WTC11 (cell line): ENCODE data around the gene GPC5.

Experiments
- CTCF ChIP-seq: fragments of 200-600 bp; IDR thresholded peaks from 2 replicates; pipeline ENCODE4 v1.8.0; 2022; ENCODE audit warnings: antibody characterized with exemption
- FOXP1 ChIP-seq: sonication (generic); formaldehyde crosslinking; IDR thresholded peaks from 2 replicates; pipeline ENCODE4 v1.8.0; 2022; ENCODE audit warnings: missing genetic modification reagents, mild to moderate bottlenecking, moderate library complexity, borderline replicate concordance
- HMGA2 ChIP-seq: fragments of 250-450 bp; sonication (Bioruptor Pico); IDR thresholded peaks from 2 replicates; pipeline ENCODE4 v1.4.0; 2021; ENCODE audit warnings: mild to moderate bottlenecking, moderate library complexity
- IRF1 ChIP-seq: sonication (generic); formaldehyde crosslinking; IDR thresholded peaks from 2 replicates; pipeline ENCODE4 v1.8.0; 2023; ENCODE audit warnings: missing genetic modification reagents
- KAT7 ChIP-seq: sonication (generic); formaldehyde crosslinking; IDR thresholded peaks from 2 replicates; pipeline ENCODE4 v1.8.1; 2023; ENCODE audit warnings: missing genetic modification reagents, mild to moderate bottlenecking, borderline replicate concordance
- STAT6 ChIP-seq: sonication (generic); formaldehyde crosslinking; conservative IDR thresholded peaks from 2 replicates; pipeline ENCODE4 v1.8.1; 2023; ENCODE audit warnings: mild to moderate bottlenecking, low read depth, missing genetic modification reagents, moderate library complexity
- ZBTB21 ChIP-seq: sonication (generic); formaldehyde crosslinking; IDR thresholded peaks from 2 replicates; pipeline ENCODE4 v1.8.1; 2023; ENCODE audit warnings: mild to moderate bottlenecking, missing genetic modification reagents, borderline replicate concordance

- TF ChIP-seq HMGA2 (CRISPR knock-in tag) (no peak), IRF1 (CRISPR knock-in tag) (no peak), STAT6 (CRISPR knock-in tag) (no peak), ZBTB21 (CRISPR knock-in tag) (no peak), KAT7 (CRISPR knock-in tag) (no peak), FOXP1 (CRISPR knock-in tag) (no peak), CTCF (no peak)
Observed at GRCh38 chr13:92413452-92413851, 1015.0 kb downstream of the GPC5 start.
